Liver (tissue), 9 donors: ENCODE results near the gene SEMA5A. TPM values are rescaled to one million over a fixed set of nuclear protein-coding genes. Genes with fewer than 3 reads are reported as not detected.
A peak's percentile ranks its signal among the peaks of the same experiment; 100 is the strongest.

Source experiments
- DNase-seq: peaks from one replicate; pipeline ENCODE4 v3.0.0-alpha.2; 2017; ENCODE audit warnings: low spot score
- H3K27ac ChIP-seq, 2 donors: one replicate each; pipeline ENCODE4 v1.7.0; 2013; ENCODE audit warnings: inconsistent platforms in 2 of 2, low read length in 2 of 2, control low read depth in 1 of 2, low read depth in 1 of 2, mild to moderate bottlenecking in 1 of 2
- H3K27me3 ChIP-seq, 4 donors: one replicate each; pipeline versions ENCODE4 v1.6.1 to v1.7.0; 2013; ENCODE audit warnings: low read length in 3 of 4, inconsistent platforms in 1 of 4, mild to moderate bottlenecking in 1 of 4, moderate library complexity in 1 of 4; ENCODE audit not compliant: control insufficient read depth in 4 of 4, insufficient read depth in 4 of 4
- H3K36me3 ChIP-seq, 4 donors: one replicate each; pipeline versions ENCODE4 v1.6.1 to v1.7.0; 2013; ENCODE audit warnings: low read length in 3 of 4, mild to moderate bottlenecking in 3 of 4, low read depth in 1 of 4, moderate library complexity in 1 of 4; ENCODE audit not compliant: control insufficient read depth in 4 of 4, insufficient read depth in 3 of 4
- H3K4me1 ChIP-seq, 4 donors: one replicate each; pipeline versions ENCODE4 v1.6.1 to v1.7.0; 2013; ENCODE audit warnings: low read length in 3 of 4, mild to moderate bottlenecking in 3 of 4, moderate library complexity in 1 of 4; ENCODE audit not compliant: control insufficient read depth in 4 of 4, insufficient read depth in 4 of 4
- H3K4me3 ChIP-seq, 3 donors: one replicate each; pipeline versions ENCODE4 v1.6.1 to v1.7.0; 2013; ENCODE audit warnings: low read length in 3 of 3, control low read depth in 1 of 3, low read depth in 1 of 3, mild to moderate bottlenecking in 1 of 3
- H3K9ac ChIP-seq, 2 donors: one replicate each; pipeline ENCODE4 v1.7.0; 2013; ENCODE audit warnings: low read length in 2 of 2, mild to moderate bottlenecking in 2 of 2, moderate library complexity in 2 of 2, control low read depth in 1 of 2, low read depth in 1 of 2
- H3K9me3 ChIP-seq, 4 donors: one replicate each; pipeline versions ENCODE4 v1.6.1 to v1.7.0; 2013; ENCODE audit warnings: low read length in 3 of 4; ENCODE audit not compliant: control insufficient read depth in 4 of 4
- EGR1 ChIP-seq, 2 donors: IDR thresholded peaks; 2 replicates each; pipeline ENCODE4 v1.6.1; 2016 to 2018; ENCODE audit warnings: antibody characterized with exemption in 2 of 2, low read depth in 2 of 2
- FOXA2 ChIP-seq: IDR thresholded peaks from 2 replicates; pipeline ENCODE4 v1.6.1; 2016; ENCODE audit warnings: antibody characterized with exemption
- GABPA ChIP-seq, 2 donors: IDR thresholded peaks in 1 of 2; conservative IDR thresholded peaks in 1 of 2; 2 replicates each; pipeline ENCODE4 v1.6.1; 2016; ENCODE audit warnings: antibody characterized with exemption in 2 of 2, mild to moderate bottlenecking in 1 of 2, moderate library complexity in 1 of 2
- HNF4A ChIP-seq, 2 donors: conservative IDR thresholded peaks; 2 replicates each; pipeline ENCODE4 v1.6.1; 2016; ENCODE audit warnings: antibody characterized with exemption in 2 of 2, mild to moderate bottlenecking in 2 of 2
- HNF4G ChIP-seq: IDR thresholded peaks from 2 replicates; pipeline ENCODE4 v1.6.1; 2016; ENCODE audit warnings: antibody characterized with exemption
- JUND ChIP-seq, 2 donors: IDR thresholded peaks; 2 replicates each; pipeline ENCODE4 v1.6.1; 2016; ENCODE audit warnings: antibody characterized with exemption in 2 of 2
- MAX ChIP-seq: IDR thresholded peaks from 2 replicates; pipeline ENCODE4 v1.6.1; 2016; ENCODE audit warnings: antibody characterized with exemption
- RAD21 ChIP-seq, 2 donors: IDR thresholded peaks; 2 replicates each; pipeline ENCODE4 v1.6.1; 2016; ENCODE audit warnings: antibody characterized with exemption in 2 of 2, mild to moderate bottlenecking in 2 of 2
- RXRA ChIP-seq, 2 donors: IDR thresholded peaks; 2 replicates each; pipeline ENCODE4 v1.6.1; 2017 to 2018; ENCODE audit warnings: antibody characterized with exemption in 2 of 2, mild to moderate bottlenecking in 1 of 2
- SP1 ChIP-seq: IDR thresholded peaks from 2 replicates; pipeline ENCODE4 v1.6.1; 2018; ENCODE audit warnings: antibody characterized with exemption, mild to moderate bottlenecking
- TAF1 ChIP-seq: conservative IDR thresholded peaks from 2 replicates; pipeline ENCODE4 v1.6.1; 2016; ENCODE audit warnings: antibody characterized with exemption, mild to moderate bottlenecking
- YY1 ChIP-seq: IDR thresholded peaks from 2 replicates; pipeline ENCODE4 v1.6.1; 2016; ENCODE audit warnings: antibody characterized with exemption, mild to moderate bottlenecking
- ZBTB33 ChIP-seq: IDR thresholded peaks from 2 replicates; pipeline ENCODE4 v1.6.1; 2016; ENCODE audit warnings: antibody characterized with exemption
- WGBS: extraction: QIAGEN DNeasy Blood & Tissue Kit; methylation state at CpG from one replicate; pipeline ENCODE4 v1.1.7; 2013; 5-methylcytosine and 5-hydroxymethylcytosine counted together
- polyA plus RNA-seq, 2 donors: library from polyadenylated mRNA; stranded (reverse) in 1 of 2; unstranded in 1 of 2; fragments of 200-250 nt in 1 of 2; fragments of >200 nt in 1 of 2; fragmentation: Nextera tagmentation in 1 of 2; extraction: Ambion mirVana in 1 of 2; gene quantifications; one replicate each; pipeline versions ENCODE4 v1.2.1 to v1.2.3, GENCODE V29; 2013 to 2015
- total RNA-seq, 2 donors: library from RNA; depleted of rRNA; stranded (reverse); fragments of >200 nt; gene quantifications; one replicate each; pipeline ENCODE4 v1.2.3, GENCODE V29; 2014
- TF ChIP-seq, protein P1 (sequence below): fragments of 150-350 bp; IDR thresholded peaks from 2 replicates; pipeline ENCODE4 v1.5.1; 2017; ENCODE audit warnings: improper control_type of control experiment, low read depth, low read length; ENCODE audit not compliant: missing input control
- TF ChIP-seq, protein P2 (sequence below): IDR thresholded peaks from 2 replicates; pipeline ENCODE4 v1.6.1; 2016; ENCODE audit warnings: antibody characterized with exemption, mild to moderate bottlenecking
- donor health status: healthy.
- donor health status: healthy.
- donor health status: healthy.
- donor health status: healthy.
- donor health status: healthy.

The SEMA5A gene
- total and polyA plus RNA-seq, 4 donors = 1.1 to 5.8 (median 3.2) TPM

DNA sequence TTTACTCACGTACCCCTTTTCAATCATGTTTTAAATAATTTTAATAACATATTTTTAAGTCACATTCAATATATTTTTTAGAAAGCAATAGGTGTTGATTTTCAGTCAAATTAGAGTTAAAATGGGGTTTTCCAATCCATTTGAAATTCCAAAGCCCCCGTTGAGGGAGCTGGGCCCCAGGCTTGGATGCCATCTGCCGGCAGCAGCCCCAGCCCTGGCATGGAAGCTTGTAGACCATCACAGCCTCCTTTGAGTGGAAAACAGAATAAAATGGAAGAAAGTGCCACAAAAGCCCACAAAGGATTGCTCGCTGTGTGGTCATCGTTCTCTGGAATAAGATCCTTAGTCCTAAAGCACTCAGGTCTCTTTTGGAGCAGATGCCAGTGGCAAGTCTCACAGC, 81.4 kb downstream of the SEMA5A start (continued):
- TF ChIP-seq JUND (IDR thresholded peaks at IDR 0.05) (no peak), EGR1 (IDR thresholded peaks at IDR 0.05; ENCODE audit: low read depth in 2 of 2) (no peak), RXRA (IDR thresholded peaks at IDR 0.05) (no peak), HNF4G (no peak), FOXA2 (no peak), TAF1 (no peak), SP1 (no peak), ZBTB33 (no peak)

DNA sequence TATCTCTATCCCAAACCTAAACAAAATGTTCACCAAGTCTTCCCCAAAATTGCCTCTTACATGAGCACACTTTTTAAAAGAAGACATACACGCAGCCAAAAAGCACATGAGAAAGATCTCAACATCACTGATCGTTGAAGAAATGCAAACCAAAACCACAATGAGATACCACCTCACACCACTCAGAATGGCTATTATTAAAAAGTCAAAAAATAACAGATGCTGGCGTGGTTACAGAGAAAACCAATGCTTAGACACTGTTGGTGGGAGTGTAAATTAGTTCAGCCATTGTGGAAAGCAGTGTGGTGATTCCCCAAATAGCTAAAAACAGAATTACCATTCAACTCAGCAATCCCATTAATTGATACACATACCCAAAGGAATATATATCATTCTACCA, 83.8 kb downstream of the SEMA5A start:
- no peak overlapping the region for H3K9ac ChIP-seq
- no peak overlapping the region for H3K4me3 ChIP-seq
- no peak for DNase-seq
- no peak overlapping the region for H3K27ac ChIP-seq
- 90% methylated on average over 3 of the region's 3 CpGs for WGBS
- peaks cover 0 to 11% (median 2%) of the 10 kb centered on the region in 4 donors for H3K4me1 ChIP-seq
- TF ChIP-seq, protein P1, sequence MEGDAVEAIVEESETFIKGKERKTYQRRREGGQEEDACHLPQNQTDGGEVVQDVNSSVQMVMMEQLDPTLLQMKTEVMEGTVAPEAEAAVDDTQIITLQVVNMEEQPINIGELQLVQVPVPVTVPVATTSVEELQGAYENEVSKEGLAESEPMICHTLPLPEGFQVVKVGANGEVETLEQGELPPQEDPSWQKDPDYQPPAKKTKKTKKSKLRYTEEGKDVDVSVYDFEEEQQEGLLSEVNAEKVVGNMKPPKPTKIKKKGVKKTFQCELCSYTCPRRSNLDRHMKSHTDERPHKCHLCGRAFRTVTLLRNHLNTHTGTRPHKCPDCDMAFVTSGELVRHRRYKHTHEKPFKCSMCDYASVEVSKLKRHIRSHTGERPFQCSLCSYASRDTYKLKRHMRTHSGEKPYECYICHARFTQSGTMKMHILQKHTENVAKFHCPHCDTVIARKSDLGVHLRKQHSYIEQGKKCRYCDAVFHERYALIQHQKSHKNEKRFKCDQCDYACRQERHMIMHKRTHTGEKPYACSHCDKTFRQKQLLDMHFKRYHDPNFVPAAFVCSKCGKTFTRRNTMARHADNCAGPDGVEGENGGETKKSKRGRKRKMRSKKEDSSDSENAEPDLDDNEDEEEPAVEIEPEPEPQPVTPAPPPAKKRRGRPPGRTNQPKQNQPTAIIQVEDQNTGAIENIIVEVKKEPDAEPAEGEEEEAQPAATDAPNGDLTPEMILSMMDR = no peak
- no peak for TF ChIP-seq EGR1 (IDR thresholded peaks at IDR 0.05; ENCODE audit: low read depth in 2 of 2)
- TF ChIP-seq, protein P2, sequence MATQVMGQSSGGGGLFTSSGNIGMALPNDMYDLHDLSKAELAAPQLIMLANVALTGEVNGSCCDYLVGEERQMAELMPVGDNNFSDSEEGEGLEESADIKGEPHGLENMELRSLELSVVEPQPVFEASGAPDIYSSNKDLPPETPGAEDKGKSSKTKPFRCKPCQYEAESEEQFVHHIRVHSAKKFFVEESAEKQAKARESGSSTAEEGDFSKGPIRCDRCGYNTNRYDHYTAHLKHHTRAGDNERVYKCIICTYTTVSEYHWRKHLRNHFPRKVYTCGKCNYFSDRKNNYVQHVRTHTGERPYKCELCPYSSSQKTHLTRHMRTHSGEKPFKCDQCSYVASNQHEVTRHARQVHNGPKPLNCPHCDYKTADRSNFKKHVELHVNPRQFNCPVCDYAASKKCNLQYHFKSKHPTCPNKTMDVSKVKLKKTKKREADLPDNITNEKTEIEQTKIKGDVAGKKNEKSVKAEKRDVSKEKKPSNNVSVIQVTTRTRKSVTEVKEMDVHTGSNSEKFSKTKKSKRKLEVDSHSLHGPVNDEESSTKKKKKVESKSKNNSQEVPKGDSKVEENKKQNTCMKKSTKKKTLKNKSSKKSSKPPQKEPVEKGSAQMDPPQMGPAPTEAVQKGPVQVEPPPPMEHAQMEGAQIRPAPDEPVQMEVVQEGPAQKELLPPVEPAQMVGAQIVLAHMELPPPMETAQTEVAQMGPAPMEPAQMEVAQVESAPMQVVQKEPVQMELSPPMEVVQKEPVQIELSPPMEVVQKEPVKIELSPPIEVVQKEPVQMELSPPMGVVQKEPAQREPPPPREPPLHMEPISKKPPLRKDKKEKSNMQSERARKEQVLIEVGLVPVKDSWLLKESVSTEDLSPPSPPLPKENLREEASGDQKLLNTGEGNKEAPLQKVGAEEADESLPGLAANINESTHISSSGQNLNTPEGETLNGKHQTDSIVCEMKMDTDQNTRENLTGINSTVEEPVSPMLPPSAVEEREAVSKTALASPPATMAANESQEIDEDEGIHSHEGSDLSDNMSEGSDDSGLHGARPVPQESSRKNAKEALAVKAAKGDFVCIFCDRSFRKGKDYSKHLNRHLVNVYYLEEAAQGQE = no peak
- no peaks in the 10 kb centered on the region for H3K9me3 ChIP-seq
- H3K36me3 ChIP-seq = no peaks in the 10 kb centered on the region
- H3K27me3 ChIP-seq = no peaks in the 10 kb centered on the region

- Histone ChIP-seq H3K27ac (no peak overlapping the region), H3K4me1 (peaks cover 0 to 11% (median 2%) of the 10 kb centered on the region in 4 donors), H3K9me3 (no peaks in the 10 kb centered on the region), H3K4me3 (no peak overlapping the region), H3K9ac (no peak overlapping the region), H3K27me3 (no peaks in the 10 kb centered on the region), H3K36me3 (no peaks in the 10 kb centered on the region)
- DNase-seq = no peak
- 85% methylated on average over 3 of the region's 3 CpGs for WGBS
- TF ChIP-seq SP1 = no peak
- TF ChIP-seq, protein P2 = no peak
- peak; percentile 62 to 65 for TF ChIP-seq HNF4A (conservative IDR thresholded peaks at IDR 0.05)
- TF ChIP-seq RAD21 (IDR thresholded peaks at IDR 0.05) = no peak
- TF ChIP-seq, protein P1 = no peak
- no peak for TF ChIP-seq TAF1
- no peak for TF ChIP-seq MAX
- no peak for TF ChIP-seq FOXA2
- TF ChIP-seq RXRA (IDR thresholded peaks at IDR 0.05) = peak in 1 of 2 donors; percentile 42
- no peak for TF ChIP-seq GABPA (IDR thresholded peaks at IDR 0.05 in 1 of 2, conservative IDR thresholded peaks at IDR 0.05 in 1 of 2)
- no peak for TF ChIP-seq YY1
Observed at GRCh38 chr5:9460885-9461645, 84.8 kb downstream of the SEMA5A start.
